22Rv1 (cell line): ENCODE results near the gene MKRN2.

Source experiments
- CTCF ChIP-seq: fragments of 450-650 bp; IDR thresholded peaks from 2 replicates; pipeline ENCODE4 v1.5.1; 2017; ENCODE audit warnings: mild to moderate bottlenecking
- ZFX ChIP-seq: fragments of 450-650 bp; IDR thresholded peaks from 2 replicates; pipeline ENCODE4 v1.6.1; 2017; ENCODE audit warnings: antibody characterized with exemption, borderline replicate concordance

GRCh38 chr3:12585970-12586369, 29.1 kb downstream of the MKRN2 start:
- no peak for TF ChIP-seq CTCF
- TF ChIP-seq ZFX, result no peak
